Mucosa of descending colon (tissue), 3 donors: ENCODE results near the gene COA3. TPM values are rescaled to one million over a fixed set of nuclear protein-coding genes. Genes with fewer than 3 reads are reported as not detected.

Experiments used
- ATAC-seq: fragments of 200-7000 bp; cut with Tn5 transposase; one replicate; pipeline ENCODE4 v1.9.1; 2020; ENCODE audit warnings: mild to moderate bottlenecking, moderate library complexity
- DNase-seq, 3 donors: peaks; one replicate each; pipeline ENCODE4 v3.0.0-alpha.2; 2020
- H3K36me3 ChIP-seq: fragments of 200-600 bp; one replicate; pipeline ENCODE4 v1.8.0; 2021; ENCODE audit warnings: low read depth, mild to moderate bottlenecking
- H3K4me1 ChIP-seq: fragments of 200-600 bp; one replicate; pipeline ENCODE4 v1.8.0; 2021; ENCODE audit warnings: low read depth, mild to moderate bottlenecking
- H3K4me3 ChIP-seq: fragments of 200-600 bp; one replicate; pipeline ENCODE4 v1.8.0; 2021; ENCODE audit warnings: mild to moderate bottlenecking
- H3K9me3 ChIP-seq: fragments of 200-600 bp; one replicate; pipeline ENCODE4 v1.8.0; 2021; ENCODE audit warnings: mild to moderate bottlenecking
- CTCF ChIP-seq: fragments of 200-600 bp; IDR thresholded peaks from one replicate; pipeline ENCODE4 v1.8.0; 2022; ENCODE audit warnings: antibody characterized with exemption, mild to moderate bottlenecking
- intact Hi-C, 2 donors: fragments of 100-400 bp; cut with DNase I in 1 of 2; cut with micrococcal nuclease in 1 of 2; formaldehyde crosslinking; loops; one replicate each; pipeline versions ENCODE4 v1.11.0 to v1.11.1; 2022; cut with DNase I, micrococcal nuclease
- total RNA-seq, 3 donors: library from RNA; stranded (reverse); fragmentation: NEBNext Ultra II Directional in 2 of 3; extraction: Animal tissue kit (Norgen Biotek cat#: 25700) in 2 of 3; gene quantifications; one replicate each; pipeline versions ENCODE4 v1.2.1 to v1.2.4, GENCODE V29; 2021 to 2023
- donor health status: DM: no; HTN: no; CAD: no; lungs with moderate emphysema.
- donor health status: DM: no; HTN: no; CAD: no.
- donor health status: DM: no; HTN: yes; CAD: no.

The COA3 gene
- total RNA-seq, 3 donors from 2014 or later, result 92.7 to 151 (median 148) TPM

DNA sequence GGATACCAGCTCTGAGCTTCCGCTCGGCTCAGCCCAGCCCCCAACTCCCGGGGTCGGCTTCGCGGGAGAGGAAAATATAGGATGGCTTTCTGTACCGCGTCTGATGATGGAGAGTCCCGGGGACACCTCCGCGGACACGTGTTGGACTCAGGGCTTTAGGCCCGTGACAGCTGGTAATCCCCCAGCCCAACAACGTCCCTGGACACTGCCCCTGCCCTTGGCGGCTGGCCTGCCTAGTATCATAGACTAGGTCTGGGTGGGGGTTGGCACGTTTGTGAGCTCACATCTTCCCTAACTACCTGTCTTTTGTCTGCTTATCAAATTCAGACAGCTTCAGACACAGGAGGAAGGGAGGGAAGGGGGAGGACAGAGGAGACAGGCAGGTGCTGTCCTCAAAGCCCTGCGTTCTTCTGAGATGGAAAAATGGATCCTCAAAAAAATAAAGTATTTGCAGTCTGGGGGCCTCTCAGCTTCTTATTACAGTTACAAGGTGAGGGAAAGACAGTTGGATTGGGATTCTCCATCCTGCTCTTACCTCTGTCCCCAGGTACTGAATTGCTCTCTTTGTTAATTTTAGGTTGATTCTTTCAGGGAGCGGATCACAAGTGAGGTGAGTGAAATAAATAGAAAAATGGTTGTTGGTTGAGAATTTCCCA lies 35.4 kb upstream of the COA3 start:
- no peak for TF ChIP-seq CTCF
- no peak for DNase-seq
- ATAC-seq, result peak; percentile 19
- peak overlapping the region; percentile 92 for H3K4me3 ChIP-seq
- intact Hi-C loops, result no loop called here
- peaks cover 13% of the 10 kb centered on the region for H3K4me1 ChIP-seq
- H3K36me3 ChIP-seq, result no peaks in the 10 kb centered on the region
- no peaks in the 10 kb centered on the region for H3K9me3 ChIP-seq

- Histone ChIP-seq H3K9me3 (no peaks in the 10 kb centered on the region), H3K4me3 (peak within 1 kb of the TSS; percentile 92), H3K4me1 (peaks cover 13% of the 10 kb centered on the region), H3K36me3 (no peaks in the 10 kb centered on the region)
- intact Hi-C loops, result no loop called here
- DNase-seq, result peak; percentile 92 to 95 (median 93)
- TF ChIP-seq CTCF, result no peak
- peak; percentile 98 for ATAC-seq
Measured at GRCh38 chr17:42832934-42833766, 34.6 kb upstream of the COA3 start, which contains the start of gene PSME3. Gene PSME3, plus strand, starts transcription at chr17:42833397. Its CDS starts 235 bp downstream, at chr17:42833632.

- no peak for DNase-seq
- intact Hi-C loops, result no loop called here
- no peak for TF ChIP-seq CTCF
- H3K4me1 ChIP-seq, result peaks cover 13% of the 10 kb centered on the region
- H3K4me3 ChIP-seq, result peak overlapping the region; percentile 92
- H3K9me3 ChIP-seq, result no peaks in the 10 kb centered on the region
- ATAC-seq, result peak; percentile 28
- H3K36me3 ChIP-seq, result no peaks in the 10 kb centered on the region
Measured at GRCh38 chr17:42832213-42832933, 33.9 kb upstream of the COA3 start.

DNA sequence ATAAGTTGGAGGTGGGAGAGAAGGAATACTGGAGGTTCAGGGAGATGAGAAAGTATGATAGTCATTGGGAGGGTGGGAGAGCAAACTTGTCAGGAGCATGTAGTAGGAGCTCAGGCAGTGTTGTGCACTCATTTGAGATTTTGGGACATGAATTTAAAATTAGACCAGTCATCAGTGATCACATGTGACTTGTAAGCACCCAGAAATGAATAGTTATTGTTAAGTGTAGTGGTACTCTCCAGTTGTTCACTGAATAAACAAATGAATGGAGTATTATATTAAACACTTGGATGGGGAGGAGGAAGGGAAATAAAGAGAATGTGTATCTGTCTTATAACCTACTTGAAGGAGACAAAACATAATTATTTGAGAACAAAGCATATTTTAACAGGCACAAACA lies 32.5 kb upstream of the COA3 start:
- Histone ChIP-seq H3K36me3 (no peaks in the 10 kb centered on the region), H3K9me3 (no peaks in the 10 kb centered on the region), H3K4me1 (peaks cover 13% of the 10 kb centered on the region), H3K4me3 (no peak overlapping the region)
- intact Hi-C loops, result no loop called here
- TF ChIP-seq CTCF, result no peak
- DNase-seq (no peak), ATAC-seq (no peak)

DNA sequence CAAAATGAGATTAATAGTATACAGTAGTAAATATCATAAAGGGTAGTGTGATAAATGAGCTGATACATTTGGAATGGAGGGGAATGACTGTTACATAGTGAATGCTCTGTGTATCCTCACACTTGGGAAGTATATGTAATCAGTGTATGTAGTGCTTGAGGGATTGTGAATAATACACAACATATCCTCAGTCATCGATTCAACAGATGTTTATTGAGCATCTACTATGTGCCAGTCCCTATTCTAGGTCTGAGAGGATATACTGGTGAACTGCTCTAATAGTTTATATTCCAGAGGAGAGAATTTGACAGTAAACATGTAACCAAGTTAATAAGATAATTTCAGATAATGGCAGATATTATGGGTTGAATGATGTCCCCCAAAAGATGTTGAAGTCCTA lies 29.0 kb upstream of the COA3 start:
- no peak for TF ChIP-seq CTCF
- intact Hi-C loops, result no loop called here
- H3K9me3 ChIP-seq, result no peaks in the 10 kb centered on the region

More for the DNA sequence above, 29.0 kb upstream of the COA3 start:
- peaks cover 18% of the 10 kb centered on the region for H3K4me1 ChIP-seq
- H3K36me3 ChIP-seq, result no peaks in the 10 kb centered on the region
- no peak for ATAC-seq
- no peak overlapping the region for H3K4me3 ChIP-seq
- no peak for DNase-seq
